Upper lobe of left lung (tissue), 4 donors: Measurements from ENCODE around the gene IL21R.
"Not testable (repeated sequence)": the region's sequence is repeated elsewhere in the genome, so short reads cannot be mapped to it uniquely, and the experiment has no call there.

Experiments used
- CTCF ChIP-seq, 6 experiments: fragments of 450-650 bp in 4 of 6; fragments of 200-600 bp in 2 of 6; sonication (generic) in 2 of 6; IDR thresholded peaks; one replicate each; pipeline ENCODE4 v1.5.1; 2016 to 2019; ENCODE audit warnings: antibody characterized with exemption in 6 of 6
- POLR2A ChIP-seq, 4 donors: fragments of 450-650 bp; IDR thresholded peaks; one replicate each; pipeline ENCODE4 v1.5.1; 2016 to 2017; ENCODE audit warnings: antibody characterized with exemption in 4 of 4, mild to moderate bottlenecking in 2 of 4

GRCh38 chr16:27433191-27433590 lies 31.2 kb downstream of the IL21R start:
- TF ChIP-seq CTCF, POLR2A (IDR thresholded peaks at IDR 0.05): not testable (repeated sequence)
